Ectodermal cell (in vitro differentiated cells): Measurements from ENCODE around the gene KPNB1.

Experiments
- H3K27ac ChIP-seq: 2 replicates; pipeline ENCODE4 v1.7.0; 2013; ENCODE audit warnings: mild to moderate bottlenecking, low read depth, low read length; ENCODE audit not compliant: insufficient read depth, poor library complexity, severe bottlenecking
- H3K27me3 ChIP-seq: 2 replicates; pipeline ENCODE4 v1.7.0; 2013; ENCODE audit warnings: mild to moderate bottlenecking, low read length; ENCODE audit not compliant: insufficient read depth, control insufficient read depth, poor library complexity, severe bottlenecking
- H3K36me3 ChIP-seq: one replicate; pipeline ENCODE4 v1.7.0; 2013; ENCODE audit warnings: low read length; ENCODE audit not compliant: control insufficient read depth, insufficient read depth
- H3K4me1 ChIP-seq: one replicate; pipeline ENCODE4 v1.7.0; 2013; ENCODE audit warnings: low read length; ENCODE audit not compliant: control insufficient read depth, insufficient read depth
- H3K4me3 ChIP-seq: 2 replicates; pipeline ENCODE4 v1.7.0; 2013; ENCODE audit warnings: low read depth, low read length, control low read depth; ENCODE audit not compliant: insufficient read depth
- H3K9me3 ChIP-seq: 2 replicates; pipeline ENCODE4 v1.7.0; 2013; ENCODE audit warnings: mild to moderate bottlenecking, low read length, moderate library complexity; ENCODE audit not compliant: control insufficient read depth
- WGBS, 2 experiments: methylation state at CpG; one replicate each; pipeline ENCODE4 v1.1.7; 2013; ENCODE audit warnings: missing lambda C conversion rate in 2 of 2; 5-methylcytosine and 5-hydroxymethylcytosine counted together

KPNB1 gene

DNA sequence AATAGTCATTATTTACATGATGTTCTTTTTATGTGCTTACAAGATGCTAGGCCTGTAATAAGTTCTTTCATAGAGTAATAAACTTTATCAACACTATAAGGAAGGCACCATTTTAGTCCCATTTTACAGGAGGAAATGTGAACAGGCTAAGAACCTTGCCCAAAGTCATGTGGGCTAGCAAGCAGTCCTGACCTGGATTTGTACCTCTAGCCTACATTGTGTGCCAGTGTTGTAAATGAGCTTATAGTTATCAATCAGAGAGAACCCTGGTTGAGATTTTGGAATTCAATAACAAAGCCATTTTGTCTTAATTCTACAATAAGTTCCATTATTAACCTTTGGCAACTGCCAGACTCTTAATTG, 37.6 kb downstream of the KPNB1 start:
- no peak overlapping the region for H3K4me3 ChIP-seq

GRCh38 chr17:47687748-47688147, 38.0 kb downstream of the KPNB1 start:
- peaks cover 16% of the 10 kb centered on the region for H3K36me3 ChIP-seq
- no peak overlapping the region for H3K4me3 ChIP-seq
- H3K4me1 ChIP-seq = peaks cover 9% of the 10 kb centered on the region
- WGBS, 2 experiments = 80 to 83% methylated on average over 1 of the region's 1 CpG
- no peaks in the 10 kb centered on the region for H3K9me3 ChIP-seq
- H3K27me3 ChIP-seq = no peaks in the 10 kb centered on the region
- H3K27ac ChIP-seq = no peak overlapping the region

More for the DNA sequence above, 37.6 kb downstream of the KPNB1 start:
- Histone ChIP-seq H3K9me3 (no peaks in the 10 kb centered on the region), H3K27me3 (no peaks in the 10 kb centered on the region), H3K27ac (no peak overlapping the region), H3K4me1 (peaks cover 5% of the 10 kb centered on the region), H3K36me3 (peaks cover 20% of the 10 kb centered on the region)

GRCh38 chr17:47690121-47690520, 40.4 kb downstream of the KPNB1 start:
- Histone ChIP-seq H3K9me3 (no peaks in the 10 kb centered on the region), H3K4me1 (peaks cover 18% of the 10 kb centered on the region), H3K4me3 (no peak overlapping the region), H3K27ac (no peak overlapping the region), H3K27me3 (no peaks in the 10 kb centered on the region), H3K36me3 (peaks cover 3% of the 10 kb centered on the region)
- 84 to 85% methylated on average over 3 of the region's 3 CpGs for WGBS, 2 experiments

GRCh38 chr17:47692137-47692894, 42.6 kb downstream of the KPNB1 start:
- no peaks in the 10 kb centered on the region for H3K27me3 ChIP-seq
- no peak overlapping the region for H3K27ac ChIP-seq
- no peaks in the 10 kb centered on the region for H3K9me3 ChIP-seq
- 45 to 61% methylated on average over 2 of the region's 2 CpGs for WGBS, 2 experiments
- H3K4me3 ChIP-seq = no peak overlapping the region
- peaks cover 18% of the 10 kb centered on the region for H3K4me1 ChIP-seq
- peaks cover 4% of the 10 kb centered on the region for H3K36me3 ChIP-seq

DNA sequence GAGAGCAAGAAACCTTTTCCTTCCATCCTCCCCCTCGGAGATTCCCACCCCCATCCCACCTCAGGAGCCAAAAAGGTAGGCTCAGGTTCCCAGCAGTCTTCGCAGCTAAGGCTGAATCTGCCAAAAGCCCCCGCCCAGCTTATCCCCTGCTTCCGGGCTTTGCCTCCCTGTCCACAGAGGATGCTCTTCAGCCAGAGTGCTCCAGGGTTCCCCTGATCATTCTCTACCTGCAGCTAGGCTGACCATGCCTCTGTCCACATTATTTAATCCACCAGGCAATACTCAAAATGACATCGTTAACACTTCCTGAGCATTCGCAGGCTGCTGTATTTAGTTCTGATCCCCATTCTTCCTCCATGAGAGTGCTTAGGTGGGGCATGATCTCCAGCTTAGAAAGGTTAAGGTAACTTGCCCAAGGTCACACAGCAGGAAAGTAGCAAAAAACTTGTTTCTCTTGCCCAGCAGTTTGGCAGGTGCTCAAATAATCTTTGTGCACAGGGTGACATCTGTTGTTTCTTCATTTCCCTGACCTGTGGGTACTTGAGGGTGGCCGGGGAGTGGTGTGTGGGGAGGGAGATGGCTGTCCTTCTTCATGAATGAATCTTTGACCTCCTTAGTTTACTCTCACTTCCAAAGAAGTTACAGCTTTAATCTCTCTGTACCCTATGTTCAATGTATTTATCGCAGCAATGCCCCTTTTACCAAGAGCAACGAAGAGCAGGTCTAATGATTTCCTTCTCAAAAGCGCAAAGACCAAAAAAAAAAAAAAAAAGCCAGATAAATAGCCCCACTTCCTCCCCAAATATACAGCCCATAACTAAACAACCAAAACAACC, 43.4 kb downstream of the KPNB1 start:
- peaks cover 5% of the 10 kb centered on the region for H3K36me3 ChIP-seq
- no peaks in the 10 kb centered on the region for H3K9me3 ChIP-seq
- WGBS, 2 experiments = 23 to 25% methylated on average over 9 to 10 of the region's 10 CpGs
- H3K4me1 ChIP-seq = peaks cover 14% of the 10 kb centered on the region
- peak overlapping the region; percentile 67 for H3K4me3 ChIP-seq
- no peaks in the 10 kb centered on the region for H3K27me3 ChIP-seq
- peak overlapping the region; percentile 27 for H3K27ac ChIP-seq

GRCh38 chr17:47693731-47694580, 44.2 kb downstream of the KPNB1 start, which contains the start of gene TBKBP1:
TSS of gene TBKBP1 (plus strand) at chr17:47694161. CDS start at chr17:47696113, 1,952 bp downstream.
- peaks cover 5% of the 10 kb centered on the region for H3K36me3 ChIP-seq
- no peaks in the 10 kb centered on the region for H3K9me3 ChIP-seq
- no peaks in the 10 kb centered on the region for H3K27me3 ChIP-seq
- H3K4me1 ChIP-seq = peaks cover 14% of the 10 kb centered on the region
- peak within 1 kb of the TSS; percentile 67 for H3K4me3 ChIP-seq
- WGBS, 2 experiments = 0 to 1% methylated on average over 76 to 78 of the region's 87 CpGs
- peak within 1 kb of the TSS; percentile 27 for H3K27ac ChIP-seq

- WGBS, 2 experiments = 0 to 1% methylated on average over 60 to 65 of the region's 65 CpGs
- H3K4me1 ChIP-seq = peaks cover 14% of the 10 kb centered on the region
Measured at GRCh38 chr17:47694581-47695428, 45.1 kb downstream of the KPNB1 start.

DNA sequence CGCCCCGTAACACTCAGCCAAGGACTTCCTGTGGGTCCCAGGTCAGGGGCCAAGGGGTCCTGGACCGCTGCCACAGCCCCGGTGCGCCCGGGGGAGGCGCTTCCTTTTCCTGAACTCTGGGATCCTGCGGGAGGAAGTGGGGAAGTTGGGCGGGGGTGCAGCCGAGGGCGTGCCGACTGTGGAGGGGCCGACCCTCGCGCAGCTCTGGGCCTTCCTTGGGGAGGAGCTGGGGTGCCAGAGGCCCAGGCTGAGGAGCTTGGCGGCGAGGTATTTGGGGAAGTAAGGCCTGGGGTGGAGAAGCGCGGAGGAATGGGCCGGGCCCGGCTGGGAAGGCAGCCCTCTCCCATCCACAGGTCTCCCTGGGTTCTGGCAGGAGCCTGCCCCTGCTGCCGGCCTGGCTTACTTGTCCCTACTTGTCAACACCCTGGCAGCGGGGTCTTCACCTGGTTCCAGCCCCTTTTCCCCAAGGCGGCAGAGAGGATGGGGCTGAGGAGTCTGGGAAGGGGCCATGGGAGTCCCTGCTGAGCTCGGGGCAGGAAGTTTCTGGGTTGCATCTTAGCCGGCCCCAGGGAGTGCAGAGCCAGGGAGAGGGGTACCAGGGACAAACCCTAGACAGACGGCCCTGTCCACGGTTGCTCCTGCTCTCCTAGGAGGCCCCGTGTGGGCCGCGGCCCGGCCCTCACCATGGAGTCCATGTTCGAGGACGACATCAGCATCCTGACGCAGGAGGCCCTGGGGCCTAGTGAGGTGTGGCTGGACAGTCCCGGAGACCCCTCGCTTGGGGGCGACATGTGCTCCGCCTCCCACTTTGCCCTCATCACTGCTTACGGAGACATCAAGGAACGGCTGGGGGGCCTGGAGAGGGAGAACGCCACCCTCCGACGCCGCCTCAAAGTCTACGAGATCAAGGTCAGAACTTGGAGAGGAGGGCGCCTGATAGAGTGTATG, 46.0 kb downstream of the KPNB1 start:
- H3K9me3 ChIP-seq = no peaks in the 10 kb centered on the region
- WGBS, 2 experiments = 39 to 42% methylated on average over 47 of the region's 47 CpGs
- H3K4me3 ChIP-seq = peak overlapping the region; percentile 67
- H3K36me3 ChIP-seq = peaks cover 11% of the 10 kb centered on the region
- no peaks in the 10 kb centered on the region for H3K27me3 ChIP-seq
- H3K27ac ChIP-seq = no peak overlapping the region
- H3K4me1 ChIP-seq = peaks cover 19% of the 10 kb centered on the region

More at GRCh38 chr17:47694581-47695428, 45.1 kb downstream of the KPNB1 start:
- Histone ChIP-seq H3K36me3 (peaks cover 11% of the 10 kb centered on the region), H3K27me3 (no peaks in the 10 kb centered on the region), H3K9me3 (no peaks in the 10 kb centered on the region), H3K4me3 (peak overlapping the region; percentile 67), H3K27ac (no peak overlapping the region)
